GM21529 (cell line): ENCODE measurements around the gene SPATA21.
"Not testable (repeated sequence)": the region's sequence is repeated elsewhere in the genome, so short reads cannot be mapped to it uniquely, and the experiment has no call there.

Experiments
- ATAC-seq: cut with Tn5 transposase; IDR thresholded peaks from one replicate; pipeline ENCODE4 v1.9.1; 2021; ENCODE audit not compliant: unreplicated experiment

SPATA21 gene, protein sequence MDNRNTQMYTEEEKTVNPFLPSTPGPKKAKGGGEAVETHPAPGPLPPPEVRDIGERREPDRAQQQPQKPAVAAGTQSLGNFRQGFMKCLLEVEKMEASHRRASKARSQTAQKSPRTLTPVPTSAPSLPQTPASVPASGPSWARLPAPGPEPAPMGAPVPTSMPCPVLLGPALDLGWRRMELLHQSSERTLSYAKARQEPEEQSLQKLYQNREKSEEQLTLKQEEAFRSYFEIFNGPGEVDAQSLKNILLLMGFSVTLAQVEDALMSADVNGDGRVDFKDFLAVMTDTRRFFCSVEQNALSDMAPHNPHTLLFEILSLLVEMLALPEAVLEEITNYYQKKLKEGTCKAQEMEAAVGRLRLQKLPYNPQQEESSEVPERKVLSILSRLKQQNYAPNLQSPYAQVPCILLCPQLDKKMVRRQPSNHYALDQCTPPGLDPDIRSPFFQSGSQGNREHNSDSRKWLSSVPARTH

DNA sequence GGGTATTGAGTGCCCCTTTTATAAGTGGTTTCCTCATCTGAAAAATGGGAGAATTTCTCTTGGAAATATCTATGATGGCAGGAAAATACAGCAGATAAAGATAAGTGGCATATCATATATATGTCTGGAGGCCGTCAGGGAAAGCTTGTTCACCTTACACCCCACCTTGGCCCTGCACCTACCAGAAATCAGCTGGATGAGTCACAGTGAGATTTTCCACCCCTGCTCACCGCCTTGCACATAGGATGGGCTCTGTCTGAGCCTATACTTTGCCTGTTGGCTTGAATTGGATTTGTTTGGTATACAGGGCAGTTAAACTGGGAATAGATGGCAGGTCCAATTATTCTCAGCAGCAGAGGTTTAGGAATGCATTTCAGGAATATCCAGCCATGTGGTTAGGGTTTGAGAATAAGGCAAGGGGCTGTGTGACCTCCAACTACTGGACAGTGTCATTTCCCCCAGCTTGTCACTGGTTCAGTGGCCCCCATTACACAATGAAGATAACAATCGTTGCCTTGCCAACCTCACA, at the start of gene SPATA21:
Gene SPATA21, minus strand, starts transcription at position 479 of the 529 bp plus-strand sequence. CDS start 6,053 bp downstream, outside the sequence.
- ATAC-seq = no peak

DNA sequence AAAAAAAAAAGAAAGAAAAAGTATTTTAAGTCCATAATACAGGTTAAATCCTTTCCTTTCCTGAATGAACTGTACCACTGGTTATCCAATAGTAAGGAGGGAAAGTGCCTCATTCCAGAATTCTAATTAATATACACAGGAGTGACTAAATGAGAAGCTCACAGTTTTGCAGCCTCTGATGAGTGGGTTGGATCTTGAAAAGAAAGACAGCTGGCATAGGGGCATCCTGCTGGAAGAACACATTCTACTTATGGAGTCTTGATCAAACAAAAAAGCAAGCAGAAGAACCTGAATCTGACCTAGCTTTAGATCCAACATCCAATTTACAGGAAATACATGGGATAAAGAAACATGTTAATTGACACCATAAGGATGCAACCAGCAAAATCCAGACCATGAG, 49.8 kb upstream of the SPATA21 start:
- not testable (repeated sequence) for ATAC-seq

GRCh38 chr1:16486316-16486715, 49.1 kb upstream of the SPATA21 start:
- ATAC-seq = not testable (repeated sequence)

DNA sequence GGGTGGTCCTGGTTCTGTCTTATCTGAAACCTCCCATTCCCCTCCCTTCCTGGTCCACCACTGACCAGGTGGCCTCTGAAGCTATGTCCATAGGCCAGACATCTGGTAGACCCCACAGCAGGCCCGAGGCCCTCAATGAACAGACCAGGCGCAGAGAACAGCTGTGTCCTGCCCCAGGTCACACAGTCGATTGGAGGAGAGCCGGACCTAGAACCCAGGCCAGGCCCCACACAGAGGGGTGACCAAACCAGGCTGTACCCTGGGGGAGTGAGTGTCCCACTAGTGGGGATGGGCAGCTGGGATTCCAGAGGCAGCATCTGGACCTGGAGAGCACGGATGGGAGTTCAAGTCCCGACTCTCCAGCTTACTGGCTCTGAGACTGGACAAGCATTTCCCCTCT, 47.7 kb upstream of the SPATA21 start:
- no peak for ATAC-seq

DNA sequence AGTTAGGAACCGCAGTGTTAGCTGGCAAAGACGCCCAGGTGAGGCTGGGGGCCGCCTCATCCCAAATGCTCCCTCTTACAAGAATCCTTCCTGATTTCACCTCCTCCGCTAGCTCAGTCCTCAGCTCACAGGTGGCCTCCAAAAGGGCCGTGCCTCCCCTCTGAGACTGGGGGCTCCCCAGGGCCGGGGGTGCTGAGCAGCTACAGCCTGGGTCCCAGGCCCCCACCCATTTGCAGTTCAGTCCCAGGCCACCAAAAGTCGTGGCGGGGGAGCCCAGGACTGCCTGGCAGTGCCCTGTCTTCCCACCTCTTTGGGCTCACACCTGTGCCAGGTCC, 47.2 kb upstream of the SPATA21 start:
- no peak for ATAC-seq

- not testable (repeated sequence) for ATAC-seq
Measured at GRCh38 chr1:16483639-16484500, 46.6 kb upstream of the SPATA21 start.

GRCh38 chr1:16483146-16483545, 45.9 kb upstream of the SPATA21 start:
- not testable (repeated sequence) for ATAC-seq

GRCh38 chr1:16478091-16478490, 40.9 kb upstream of the SPATA21 start:
- ATAC-seq = no peak

DNA sequence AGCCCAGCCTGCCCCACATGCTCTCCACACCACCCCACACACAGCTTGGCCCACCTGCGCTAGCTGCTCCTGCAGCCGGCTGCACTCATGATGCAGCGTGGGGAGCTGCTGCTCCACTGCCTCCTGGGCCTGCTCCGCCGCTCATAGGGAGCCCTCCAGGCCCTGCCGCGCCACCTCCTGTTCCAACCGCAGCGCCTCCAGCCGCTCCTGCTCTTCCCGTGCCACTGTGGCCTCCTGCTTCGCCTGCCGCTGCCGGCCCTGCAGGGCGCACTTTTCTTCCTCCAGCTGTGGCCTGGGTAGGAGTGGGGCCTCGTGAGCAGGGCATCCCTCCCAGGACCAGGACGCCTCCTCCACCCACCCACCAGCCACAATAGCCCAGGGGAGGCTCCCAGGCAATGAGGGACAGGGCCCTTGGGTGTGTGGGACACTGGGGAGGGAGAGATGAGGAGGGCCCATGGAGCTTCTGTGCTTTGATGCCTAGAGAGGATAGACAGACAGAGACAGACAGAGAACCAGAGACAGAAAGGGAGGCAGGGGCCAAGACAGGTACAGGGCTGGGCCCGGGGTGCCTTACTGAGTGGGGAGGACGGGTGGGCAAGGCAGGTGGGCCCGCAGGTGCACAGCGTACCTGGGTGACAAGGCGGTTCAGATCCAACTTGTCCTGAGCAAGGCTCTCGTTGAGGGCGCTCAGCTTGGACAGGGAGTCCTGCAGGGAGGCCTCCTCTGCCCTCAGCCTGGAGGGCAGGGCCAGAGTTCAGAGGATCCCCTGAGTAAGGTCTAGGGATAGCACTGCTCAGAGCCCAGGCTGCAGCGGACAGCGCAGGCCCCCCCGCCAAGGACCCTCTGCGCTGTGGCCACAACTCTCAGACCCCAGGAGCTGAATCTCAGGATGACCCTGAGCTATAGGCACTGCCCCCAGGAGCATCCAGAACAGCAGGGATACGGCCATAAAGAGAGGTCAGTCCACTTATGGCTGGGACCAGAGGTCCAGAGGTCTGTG, 38.8 kb upstream of the SPATA21 start:
- not testable (repeated sequence) for ATAC-seq

DNA sequence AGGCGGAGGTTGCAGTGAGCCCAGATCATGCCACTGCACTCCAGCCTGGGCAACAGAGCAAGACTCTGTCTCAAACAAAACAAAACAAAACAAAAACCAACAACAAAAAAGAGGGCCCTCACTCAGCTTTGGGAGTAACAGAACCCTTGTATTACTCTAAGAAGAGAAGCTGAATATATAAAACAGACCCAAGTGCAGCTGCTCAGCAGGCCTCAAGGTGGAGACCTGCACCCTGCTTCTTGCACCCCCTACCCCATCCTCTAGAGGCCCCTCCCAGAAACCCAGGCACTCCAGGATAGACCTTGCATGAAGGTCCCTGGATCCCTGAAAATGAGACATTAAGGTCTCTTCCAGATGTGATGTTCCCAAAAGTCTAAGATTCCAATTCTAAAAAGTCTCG, 37.7 kb upstream of the SPATA21 start:
- ATAC-seq = not testable (repeated sequence)

DNA sequence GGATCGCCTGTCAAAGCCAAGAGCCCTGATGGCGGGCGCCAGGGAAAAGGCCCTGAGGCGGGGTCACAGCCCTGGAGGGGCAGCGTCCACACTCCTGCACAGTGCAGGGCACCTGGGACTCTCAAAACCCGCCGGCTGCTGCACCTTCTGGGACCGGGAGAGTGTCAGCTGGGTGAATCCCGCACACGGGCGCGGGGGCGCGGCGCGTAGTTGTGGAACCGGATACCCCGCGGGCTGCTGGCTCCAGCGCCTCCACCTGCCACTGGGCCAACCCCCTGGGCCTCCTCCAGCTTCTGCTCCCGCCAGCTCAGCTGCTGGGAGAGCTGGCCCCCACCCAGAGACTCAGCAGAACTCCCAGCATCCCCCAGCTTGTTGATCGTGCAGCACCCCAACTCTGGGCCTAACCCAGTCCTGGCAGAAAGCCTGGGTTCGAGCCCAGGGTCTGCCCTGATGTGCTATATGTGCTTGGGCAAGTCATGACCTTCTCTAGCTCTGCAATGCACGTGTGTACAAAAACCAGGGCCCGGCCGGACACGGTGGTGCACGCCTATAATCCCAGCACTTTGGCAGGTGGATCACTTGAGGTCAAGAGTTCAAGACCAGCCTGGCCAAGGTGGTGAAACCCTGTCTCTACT, 37.1 kb upstream of the SPATA21 start:
- ATAC-seq = no peak

DNA sequence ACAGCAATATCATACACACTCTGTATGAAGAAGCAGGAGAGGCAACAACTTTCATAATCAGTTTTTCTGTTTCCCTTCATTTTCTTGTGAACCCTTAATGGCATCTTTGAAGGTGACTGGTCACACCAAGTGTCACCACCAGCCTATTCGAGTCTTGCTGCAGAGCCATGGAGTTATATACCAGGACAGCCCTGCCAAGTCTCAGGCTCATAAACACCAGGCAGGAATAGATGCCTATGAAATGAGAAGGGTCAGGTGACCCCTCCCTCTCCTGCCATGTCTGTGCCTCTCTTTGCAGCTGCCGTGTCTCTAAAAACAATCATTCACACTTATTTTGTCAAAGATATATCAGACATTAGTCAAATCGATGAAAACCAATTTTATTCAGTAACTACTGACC, 31.3 kb upstream of the SPATA21 start:
- no peak for ATAC-seq

GRCh38 chr1:16464917-16465625, 27.8 kb upstream of the SPATA21 start:
- no peak for ATAC-seq

DNA sequence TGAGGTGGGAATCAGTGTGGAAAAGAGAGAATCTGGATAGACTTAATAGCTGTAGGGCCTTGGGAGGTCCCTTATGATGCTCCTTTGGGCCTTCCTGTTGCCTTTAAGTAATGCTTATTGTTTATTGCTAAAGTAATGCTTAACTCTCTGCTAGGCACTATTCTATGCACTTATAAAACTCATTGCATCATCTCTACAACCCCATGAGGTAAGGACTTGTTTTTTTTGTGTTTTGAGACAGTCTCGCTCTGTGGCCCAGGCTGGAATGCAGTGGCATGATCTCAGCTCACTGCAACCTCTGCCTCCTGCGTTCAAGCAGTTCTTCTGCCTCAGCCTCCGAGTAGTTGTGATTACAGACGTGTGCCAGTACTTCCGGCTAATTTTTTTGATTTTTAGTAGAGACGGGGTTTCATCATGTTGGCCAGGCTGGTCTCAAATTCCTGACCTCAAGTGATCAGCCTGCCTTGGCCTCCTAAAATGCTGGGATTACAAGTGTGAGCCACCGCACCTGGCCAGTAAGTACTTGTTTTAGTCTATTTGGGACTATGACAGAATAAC, 25.6 kb upstream of the SPATA21 start:
- no peak for ATAC-seq

- no peak for ATAC-seq
Measured at GRCh38 chr1:16461681-16462080, 24.5 kb upstream of the SPATA21 start.

- no peak for ATAC-seq
Measured at GRCh38 chr1:16459352-16459925, 22.2 kb upstream of the SPATA21 start.

DNA sequence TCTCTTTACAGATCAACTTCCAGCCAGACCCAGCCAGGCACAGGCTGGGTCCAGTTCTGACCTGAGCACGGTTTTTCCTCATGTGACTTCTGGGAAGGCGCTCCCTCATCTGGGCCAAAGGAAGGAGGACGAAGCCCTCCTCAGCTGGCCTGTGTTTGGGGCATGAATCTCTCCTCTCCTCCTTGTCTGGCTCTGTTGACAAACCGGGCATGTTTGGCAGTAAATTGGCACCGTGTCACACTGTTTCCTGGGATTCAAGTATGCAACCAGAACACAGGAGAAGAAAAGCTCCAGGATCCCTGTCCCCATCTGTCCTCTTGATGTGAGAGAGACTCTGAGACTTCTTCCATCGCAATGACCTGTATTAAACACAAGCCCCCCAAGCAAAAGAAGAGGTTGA, 21.6 kb upstream of the SPATA21 start:
- no peak for ATAC-seq

DNA sequence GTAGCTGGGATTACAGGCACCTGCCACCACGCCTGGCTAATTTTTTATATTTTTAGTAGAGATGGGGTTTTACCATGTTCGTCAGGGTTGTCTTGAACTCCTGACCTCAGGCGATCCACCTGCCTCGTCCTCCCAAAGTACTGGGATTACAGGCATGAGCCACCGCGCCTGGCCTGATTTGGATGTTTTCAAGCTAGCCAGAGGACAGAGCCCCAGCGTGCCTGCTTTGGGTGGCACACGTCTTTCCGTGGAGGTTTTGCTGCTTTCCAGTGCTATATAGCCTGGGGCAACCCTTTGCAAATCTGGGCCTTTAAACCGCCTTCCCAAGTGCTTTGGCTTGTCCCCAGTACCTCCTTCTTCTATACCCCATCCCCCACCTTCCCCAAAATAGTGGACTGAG, 18.9 kb upstream of the SPATA21 start:
- ATAC-seq = not testable (repeated sequence)

DNA sequence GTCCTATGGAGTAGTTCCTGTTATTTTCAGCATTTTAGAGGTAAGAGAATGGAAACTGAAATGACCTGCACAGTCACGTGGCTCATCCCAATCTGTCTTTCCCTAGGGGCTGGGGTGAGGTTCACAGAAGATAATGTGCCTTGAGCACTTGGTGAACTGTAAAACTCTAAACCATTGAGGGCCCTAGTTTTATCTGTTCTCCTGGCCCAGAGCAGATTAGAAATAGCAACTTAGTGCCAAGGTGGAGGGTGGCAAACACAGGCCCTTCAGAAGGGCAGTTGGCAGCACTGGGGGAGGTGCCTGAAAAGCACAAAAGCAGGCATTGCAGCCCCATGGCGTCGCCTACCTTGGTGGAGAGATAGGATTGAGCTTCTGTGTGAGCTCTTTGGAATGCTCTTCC, 17.7 kb upstream of the SPATA21 start:
- not testable (repeated sequence) for ATAC-seq
